Sciatic nerve (tissue), 2 donors: ENCODE results near the gene CCSER2. TPM values are rescaled to one million over a fixed set of nuclear protein-coding genes. Genes with fewer than 3 reads are reported as not detected.
"Not testable (repeated sequence)": the region's sequence is repeated elsewhere in the genome, so short reads cannot be mapped to it uniquely, and the experiment has no call there.

ENCODE experiments used
- ATAC-seq: fragments of 200-7000 bp; cut with Tn5 transposase; one replicate; pipeline ENCODE4 v1.9.1; 2020; ENCODE audit warnings: mild to moderate bottlenecking, moderate library complexity
- DNase-seq: peaks from one replicate; pipeline ENCODE4 v3.0.0-alpha.2; 2020; ENCODE audit warnings: low spot score
- intact Hi-C: fragments of 100-400 bp; cut with DNase I; formaldehyde crosslinking; loops from one replicate; pipeline ENCODE4 v1.14.2; 2022
- total RNA-seq: library from RNA; stranded (reverse); fragmentation: NEBNext Ultra II Directional; extraction: Animal tissue kit (Norgen Biotek cat#: 25700); gene quantifications from one replicate; pipeline ENCODE4 v1.2.1, GENCODE V29; 2021
- donor health status: DM: no; HTN: no; CAD: no.
- donor health status: DM: no; HTN: no; CAD: no.

Gene CCSER2
- total RNA-seq, 1 donor from 2014 or later: 136 TPM

- DNase-seq (no peak), ATAC-seq (no peak)
- intact Hi-C loops: no loop called here
These were observed 13.1 kb downstream of the CCSER2 start for GRCh38 chr10:84341538-84341856.

- intact Hi-C loops: no loop called here
- DNase-seq (no peak), ATAC-seq (no peak)
These were observed 13.6 kb downstream of the CCSER2 start for GRCh38 chr10:84341983-84342382.

GRCh38 chr10:84342584-84342983, 14.2 kb downstream of the CCSER2 start:
- intact Hi-C loops: no loop called here
- no peak for ATAC-seq
- DNase-seq: no peak

GRCh38 chr10:84343831-84344230, 15.4 kb downstream of the CCSER2 start:
- ATAC-seq: no peak
- intact Hi-C loops: no loop called here
- no peak for DNase-seq

- no peak for ATAC-seq
- intact Hi-C loops: no loop called here
- no peak for DNase-seq
These were observed 16.1 kb downstream of the CCSER2 start for GRCh38 chr10:84344526-84344925.

GRCh38 chr10:84347575-84348002, 19.2 kb downstream of the CCSER2 start:
- DNase-seq, ATAC-seq, intact Hi-C loops: not testable (repeated sequence)

GRCh38 chr10:84348447-84348846, 20.1 kb downstream of the CCSER2 start:
- intact Hi-C loops: no loop called here
- no peak for DNase-seq
- ATAC-seq: peak; percentile 67

GRCh38 chr10:84348860-84349259, 20.5 kb downstream of the CCSER2 start:
- intact Hi-C loops: no loop called here
- DNase-seq: no peak
- peak; percentile 50 for ATAC-seq

- peak; percentile 46 for ATAC-seq
- DNase-seq: peak; percentile 65
- intact Hi-C loops: no loop called here
These were observed 24.0 kb downstream of the CCSER2 start for GRCh38 chr10:84352251-84352842.

GRCh38 chr10:84353052-84353803, 24.8 kb downstream of the CCSER2 start:
- intact Hi-C loops: no loop called here
- DNase-seq (no peak), ATAC-seq (no peak)

GRCh38 chr10:84354623-84355022, 26.2 kb downstream of the CCSER2 start:
- intact Hi-C loops: no loop called here
- no peak for ATAC-seq

GRCh38 chr10:84355106-84355505, 26.7 kb downstream of the CCSER2 start:
- intact Hi-C loops: no loop called here
- DNase-seq: no peak
- no peak for ATAC-seq

More at GRCh38 chr10:84354623-84355022, 26.2 kb downstream of the CCSER2 start:
- DNase-seq: no peak

- intact Hi-C loops: no loop called here
- no peak for ATAC-seq
- no peak for DNase-seq
These were observed 28.5 kb downstream of the CCSER2 start for GRCh38 chr10:84356928-84357327.

- intact Hi-C loops: no loop called here
- ATAC-seq: no peak
These were observed 30.4 kb downstream of the CCSER2 start for GRCh38 chr10:84358743-84359142.

GRCh38 chr10:84360637-84361365, 32.4 kb downstream of the CCSER2 start:
- intact Hi-C loops: no loop called here
- ATAC-seq: no peak
- DNase-seq: no peak

More at GRCh38 chr10:84358743-84359142, 30.4 kb downstream of the CCSER2 start:
- no peak for DNase-seq

- DNase-seq: no peak
- intact Hi-C loops: no loop called here
- no peak for ATAC-seq
These were observed 37.0 kb downstream of the CCSER2 start for GRCh38 chr10:84365335-84365881.

- intact Hi-C loops: no loop called here
- DNase-seq (no peak), ATAC-seq (no peak)
These were observed 37.7 kb downstream of the CCSER2 start for GRCh38 chr10:84366041-84366440.

- DNase-seq (no peak), ATAC-seq (no peak)
- intact Hi-C loops: no loop called here
These were observed 38.9 kb downstream of the CCSER2 start for GRCh38 chr10:84367256-84367655.

GRCh38 chr10:84368828-84369227, 40.4 kb downstream of the CCSER2 start:
- intact Hi-C loops: no loop called here
- ATAC-seq (no peak), DNase-seq (no peak)

- DNase-seq (no peak), ATAC-seq (no peak)
- intact Hi-C loops: loop anchor here (10.0 kb wide), 2 partner anchors 105 to 165 kb away; no protein-coding TSS in a partner anchor
These were observed 41.9 kb downstream of the CCSER2 start for GRCh38 chr10:84370283-84370682.
